ENCODE measurements around the gene CDH15. TPM values are rescaled to one million over a fixed set of nuclear protein-coding genes. Genes with fewer than 3 reads are reported as not detected.

The CDH15 gene
- total and polyA plus RNA-seq, 2 experiments from 2014 or later = 0.06 TPM; not detected in 1

DNA sequence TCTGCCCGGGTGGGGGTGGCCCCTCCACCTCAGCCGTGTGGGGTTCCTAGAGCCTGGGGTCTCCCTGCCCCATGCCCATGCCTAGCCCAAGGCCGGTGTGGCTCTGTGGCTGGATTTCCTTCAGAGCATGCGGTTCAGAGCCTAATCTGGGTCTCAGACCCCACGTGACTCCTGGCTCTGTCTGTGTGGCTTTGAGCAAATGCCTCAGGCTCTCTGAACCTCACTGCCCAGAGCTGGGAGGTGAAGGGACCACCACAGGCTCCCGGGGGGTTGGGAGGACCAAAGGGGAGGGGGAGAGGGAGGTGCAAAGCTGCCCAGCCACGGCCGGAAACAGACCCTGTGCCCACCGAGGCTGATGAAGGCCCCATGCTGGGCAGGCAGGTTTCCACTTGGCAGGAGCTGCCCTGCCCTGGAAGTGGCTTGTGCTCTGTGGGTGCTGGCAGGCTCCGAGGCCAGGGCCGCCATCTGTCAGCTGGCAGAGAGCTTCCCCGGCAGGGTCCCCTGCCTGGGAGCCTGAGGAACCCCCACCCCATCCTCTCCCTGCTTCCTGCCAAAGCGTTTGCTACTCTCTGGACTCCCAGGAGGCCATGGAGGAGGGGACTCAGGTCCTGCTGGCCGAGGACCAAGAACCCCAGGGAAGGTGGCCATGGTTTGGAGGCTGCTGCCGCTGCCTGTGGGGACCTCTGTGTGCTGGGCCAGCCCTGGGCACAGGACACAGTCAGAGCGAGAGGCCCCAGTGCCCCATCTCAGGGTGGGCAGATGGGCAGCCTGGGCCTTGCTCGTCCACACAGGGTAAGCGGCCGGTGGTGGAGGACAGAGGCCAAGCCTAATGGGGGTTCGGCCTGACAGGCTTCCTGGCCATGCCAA lies 4.0 kb downstream of the CDH15 start:
- no peak overlapping the region for H3K27ac ChIP-seq
- in situ Hi-C loops (cut with MboI) = no loop called here
- no peaks in the 10 kb centered on the region for H3K9me2 ChIP-seq (ENCODE audit: insufficient read depth)
- H3F3A ChIP-seq (ENCODE audit: insufficient read depth) = no peaks in the 10 kb centered on the region
- no peaks in the 10 kb centered on the region for H3K4me1 ChIP-seq (ENCODE audit: insufficient read depth)
- no peaks in the 10 kb centered on the region for H3K36me3 ChIP-seq (ENCODE audit: low read depth)
- no peak for TF ChIP-seq EZH2 (IDR thresholded peaks at IDR 0.05; ENCODE audit: insufficient read depth, poor library complexity, severe bottlenecking)
- TF ChIP-seq EZH2phosphoT487 (IDR thresholded peaks at IDR 0.05; ENCODE audit: insufficient read depth, low read depth) = no peak
- H3K4me2 ChIP-seq (ENCODE audit: unreplicated experiment) = no peak overlapping the region
- no peaks in the 10 kb centered on the region for H3K9me3 ChIP-seq (ENCODE audit: low read depth)
- 39 to 43% methylated on average over 17 to 19 of the region's 20 CpGs for WGBS, 2 experiments (ENCODE audit: low coverage in 1 of 2, low lambda C conversion rate in 2 of 2, missing lambda C conversion rate in 2 of 2)
- no peaks in the 10 kb centered on the region for H3K79me2 ChIP-seq (ENCODE audit: insufficient read depth)
- DNase-seq = no peak
- no peak overlapping the region for H3K4me3 ChIP-seq
- H4K20me1 ChIP-seq (ENCODE audit: insufficient read depth) = no peaks in the 10 kb centered on the region
- no peak overlapping the region for H3K9ac ChIP-seq
- no peak overlapping the region for H2AFZ ChIP-seq
- H3K27me3 ChIP-seq (replicated peaks; ENCODE audit: insufficient read depth) = no peaks in the 10 kb centered on the region; the same call in 1 of the 2 replicates

DNA sequence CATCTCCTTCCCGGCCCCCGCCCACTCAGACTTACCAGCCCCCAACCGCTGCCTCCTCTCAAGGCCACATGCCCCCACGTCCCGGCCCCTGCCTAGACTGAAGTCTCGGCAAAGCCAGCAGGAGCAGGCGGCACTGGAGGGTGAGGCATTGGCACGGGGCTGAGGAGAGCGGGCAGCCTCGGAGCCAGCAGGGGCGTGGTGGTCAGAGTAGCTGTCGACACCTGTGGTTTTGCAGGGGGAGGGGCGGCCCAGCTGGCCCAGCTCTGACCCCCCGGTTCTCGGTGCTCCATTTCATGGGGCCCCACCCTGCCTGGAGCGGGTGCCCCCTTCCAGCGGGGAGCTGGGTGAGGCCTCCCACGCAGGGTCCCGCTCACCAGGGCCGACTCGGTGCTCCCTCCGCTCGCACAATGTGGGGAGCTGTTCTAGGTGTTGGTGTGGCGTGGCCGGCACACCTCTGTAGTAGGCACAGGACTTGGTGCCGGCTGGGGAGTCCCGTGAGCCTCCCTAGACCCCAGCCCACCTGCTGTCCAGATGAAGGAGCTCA lies 4.7 kb downstream of the CDH15 start:
- H3K9me3 ChIP-seq (ENCODE audit: low read depth) = no peaks in the 10 kb centered on the region
- no peak for TF ChIP-seq EZH2phosphoT487 (IDR thresholded peaks at IDR 0.05; ENCODE audit: insufficient read depth, low read depth)
- TF ChIP-seq EZH2 (IDR thresholded peaks at IDR 0.05; ENCODE audit: insufficient read depth, poor library complexity, severe bottlenecking) = no peak
- no peak overlapping the region for H2AFZ ChIP-seq
- no peaks in the 10 kb centered on the region for H3F3A ChIP-seq (ENCODE audit: insufficient read depth)
- no peaks in the 10 kb centered on the region for H3K79me2 ChIP-seq (ENCODE audit: insufficient read depth)
- H3K9ac ChIP-seq = no peak overlapping the region
- no peaks in the 10 kb centered on the region for H3K36me3 ChIP-seq (ENCODE audit: low read depth)
- no peak overlapping the region for H3K27ac ChIP-seq
- no peak overlapping the region for H3K4me2 ChIP-seq (ENCODE audit: unreplicated experiment)
- no peak for DNase-seq
- no peak overlapping the region for H3K4me3 ChIP-seq
- no peaks in the 10 kb centered on the region for H3K9me2 ChIP-seq (ENCODE audit: insufficient read depth)
- H3K4me1 ChIP-seq (ENCODE audit: insufficient read depth) = no peaks in the 10 kb centered on the region
- H4K20me1 ChIP-seq (ENCODE audit: insufficient read depth) = no peaks in the 10 kb centered on the region
- 73 to 78% methylated on average over 23 to 27 of the region's 27 CpGs for WGBS, 2 experiments (ENCODE audit: low coverage in 1 of 2, low lambda C conversion rate in 2 of 2, missing lambda C conversion rate in 2 of 2)
- H3K27me3 ChIP-seq (replicated peaks; ENCODE audit: insufficient read depth) = no peaks in the 10 kb centered on the region
- in situ Hi-C loops (cut with MboI) = no loop called here

DNA sequence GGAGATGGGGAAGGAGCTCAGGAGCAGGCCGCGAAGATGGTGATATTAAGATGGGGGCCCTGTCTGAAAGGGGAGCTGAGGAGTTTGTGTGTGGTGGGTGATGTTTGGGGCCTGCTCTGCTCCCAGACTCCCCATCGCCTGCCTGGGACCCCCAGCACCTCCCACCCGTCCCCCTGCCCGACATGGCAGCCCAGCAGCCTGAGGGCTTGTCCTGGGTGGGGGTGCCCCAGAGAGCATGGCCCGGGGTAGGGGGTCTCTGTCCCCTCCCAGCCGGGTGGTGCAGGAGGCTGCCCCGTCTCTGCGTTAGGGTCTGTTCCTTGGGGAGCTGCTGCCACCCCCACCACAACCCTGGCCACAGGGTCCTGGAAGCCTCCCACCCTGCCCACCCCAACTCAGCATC lies 5.2 kb downstream of the CDH15 start:
- H3K9ac ChIP-seq = no peak overlapping the region
- in situ Hi-C loops (cut with MboI) = no loop called here
- no peaks in the 10 kb centered on the region for H3K36me3 ChIP-seq (ENCODE audit: low read depth)
- no peak overlapping the region for H3K27ac ChIP-seq
- H3K9me2 ChIP-seq (ENCODE audit: insufficient read depth) = no peaks in the 10 kb centered on the region
- H3K27me3 ChIP-seq (replicated peaks; ENCODE audit: insufficient read depth) = no peaks in the 10 kb centered on the region
- no peak overlapping the region for H3K4me3 ChIP-seq
- H3K9me3 ChIP-seq (ENCODE audit: low read depth) = no peaks in the 10 kb centered on the region
- H3K4me1 ChIP-seq (ENCODE audit: insufficient read depth) = no peaks in the 10 kb centered on the region
- no peaks in the 10 kb centered on the region for H3K79me2 ChIP-seq (ENCODE audit: insufficient read depth)
- 67 to 71% methylated on average over 8 to 9 of the region's 9 CpGs for WGBS, 2 experiments (ENCODE audit: low coverage in 1 of 2, low lambda C conversion rate in 2 of 2, missing lambda C conversion rate in 2 of 2)
- no peaks in the 10 kb centered on the region for H3F3A ChIP-seq (ENCODE audit: insufficient read depth)
- H3K4me2 ChIP-seq (ENCODE audit: unreplicated experiment) = no peak overlapping the region
- no peak for DNase-seq
- no peak overlapping the region for H2AFZ ChIP-seq
- H4K20me1 ChIP-seq (ENCODE audit: insufficient read depth) = no peaks in the 10 kb centered on the region
- TF ChIP-seq EZH2phosphoT487 (IDR thresholded peaks at IDR 0.05; ENCODE audit: insufficient read depth, low read depth) (no peak), EZH2 (IDR thresholded peaks at IDR 0.05; ENCODE audit: insufficient read depth, poor library complexity, severe bottlenecking) (no peak)

DNA sequence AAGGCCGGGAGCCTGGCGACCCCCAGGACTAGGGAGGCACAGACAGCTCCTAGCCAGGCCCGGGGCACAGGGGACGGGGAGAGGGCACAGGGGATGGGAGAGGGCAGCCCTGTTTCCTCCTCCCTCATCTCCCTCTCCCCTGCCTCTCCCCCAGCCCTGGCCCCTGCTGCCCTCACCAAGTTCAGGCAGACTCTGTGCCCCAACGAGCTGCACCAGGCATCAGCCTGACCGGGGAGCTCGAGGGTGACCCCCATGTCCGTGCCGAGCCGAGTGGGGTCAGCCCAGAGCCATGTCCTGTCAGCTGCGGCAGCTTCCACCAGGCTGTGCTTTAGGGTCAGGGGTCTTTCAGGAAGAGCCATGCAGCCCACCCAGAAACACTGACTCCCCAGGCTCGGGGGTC lies 6.0 kb downstream of the CDH15 start:
- no peak overlapping the region for H2AFZ ChIP-seq
- no peak overlapping the region for H3K4me3 ChIP-seq
- no peak overlapping the region for H3K27ac ChIP-seq
- no peak overlapping the region for H3K9ac ChIP-seq
- 62 to 75% methylated on average over 8 to 12 of the region's 12 CpGs for WGBS, 2 experiments (ENCODE audit: low coverage in 1 of 2, low lambda C conversion rate in 2 of 2, missing lambda C conversion rate in 2 of 2)
- H3K9me2 ChIP-seq (ENCODE audit: insufficient read depth) = no peaks in the 10 kb centered on the region
- H3K9me3 ChIP-seq (ENCODE audit: low read depth) = no peaks in the 10 kb centered on the region
- no peaks in the 10 kb centered on the region for H3K36me3 ChIP-seq (ENCODE audit: low read depth)
- H3K27me3 ChIP-seq (replicated peaks; ENCODE audit: insufficient read depth) = no peaks in the 10 kb centered on the region; the same call in 1 of the 2 replicates
- DNase-seq = no peak
- no peaks in the 10 kb centered on the region for H3K4me1 ChIP-seq (ENCODE audit: insufficient read depth)
- in situ Hi-C loops (cut with MboI) = no loop called here
- TF ChIP-seq EZH2phosphoT487 (IDR thresholded peaks at IDR 0.05; ENCODE audit: insufficient read depth, low read depth) = no peak
- no peak for TF ChIP-seq EZH2 (IDR thresholded peaks at IDR 0.05; ENCODE audit: insufficient read depth, poor library complexity, severe bottlenecking)
- H3K79me2 ChIP-seq (ENCODE audit: insufficient read depth) = no peaks in the 10 kb centered on the region
- H3K4me2 ChIP-seq (ENCODE audit: unreplicated experiment) = no peak overlapping the region
- H3F3A ChIP-seq (ENCODE audit: insufficient read depth) = no peaks in the 10 kb centered on the region
- H4K20me1 ChIP-seq (ENCODE audit: insufficient read depth) = no peaks in the 10 kb centered on the region
